Effector memory CD4-positive, alpha-beta T cell (primary cell): ENCODE results near the gene NPAS2.

Experiments used
- DNase-seq, 3 donors: peaks; one replicate each; pipeline ENCODE4 v3.0.0-alpha.2; 2020
- H3K27ac ChIP-seq: 2 replicates; pipeline ENCODE4 v1.7.0; 2013; ENCODE audit warnings: mild to moderate bottlenecking, low read length, moderate library complexity; ENCODE audit not compliant: insufficient read depth, poor library complexity, severe bottlenecking
- H3K27me3 ChIP-seq: replicated peaks from 2 replicates; pipeline ENCODE4 v1.7.0; 2013; ENCODE audit warnings: mild to moderate bottlenecking, low read length; ENCODE audit not compliant: insufficient read depth, control insufficient read depth, poor library complexity, severe bottlenecking
- H3K36me3 ChIP-seq: 2 replicates; pipeline ENCODE4 v1.7.0; 2013; ENCODE audit warnings: mild to moderate bottlenecking, low read length, moderate library complexity; ENCODE audit not compliant: control insufficient read depth, insufficient read depth
- H3K4me1 ChIP-seq: 2 replicates; pipeline ENCODE4 v1.7.0; 2013; ENCODE audit warnings: low read length, mild to moderate bottlenecking; ENCODE audit not compliant: control insufficient read depth, insufficient read depth, poor library complexity, severe bottlenecking
- H3K4me3 ChIP-seq: 2 replicates; pipeline ENCODE4 v1.7.0; 2013; ENCODE audit warnings: low read length, low read depth, mild to moderate bottlenecking; ENCODE audit not compliant: insufficient read depth, poor library complexity, severe bottlenecking
- H3K9me3 ChIP-seq: 2 replicates; pipeline ENCODE4 v1.7.0; 2013; ENCODE audit warnings: mild to moderate bottlenecking, low read length, moderate library complexity; ENCODE audit not compliant: control insufficient read depth

The NPAS2 gene

DNA sequence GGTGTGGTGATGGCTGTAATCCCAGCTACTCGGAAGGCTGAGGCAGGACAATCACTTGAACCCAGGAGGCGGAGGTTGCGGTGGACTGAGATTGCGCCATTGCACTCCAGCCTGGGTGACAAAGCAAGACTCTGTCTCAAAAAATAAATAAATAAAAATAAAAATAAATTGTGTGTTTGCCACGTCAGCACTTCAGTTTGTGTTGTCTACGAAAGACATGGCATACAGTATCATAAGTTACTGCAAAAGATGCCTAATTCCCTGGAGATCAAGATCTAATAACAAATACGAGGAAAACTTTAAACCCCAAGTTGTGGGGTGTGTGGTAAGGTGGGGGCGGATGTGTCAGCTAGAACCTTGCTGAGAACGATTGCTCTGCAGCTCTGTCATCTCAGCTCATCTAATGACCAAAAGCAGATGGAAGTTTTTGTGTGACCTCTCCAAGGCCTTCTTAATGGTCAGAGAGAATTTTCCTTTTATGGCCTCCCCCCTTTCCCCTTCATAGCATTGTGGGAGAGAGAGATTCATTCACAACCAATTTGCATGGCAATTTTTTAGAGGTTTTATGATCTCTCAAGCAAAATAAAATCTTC, 11.3 kb downstream of the NPAS2 start:
- no peak overlapping the region for H3K4me3 ChIP-seq
- no peak for DNase-seq
- no peaks in the 10 kb centered on the region for H3K4me1 ChIP-seq
- H3K9me3 ChIP-seq = no peaks in the 10 kb centered on the region
- no peak overlapping the region for H3K27ac ChIP-seq
- H3K36me3 ChIP-seq = no peaks in the 10 kb centered on the region
- H3K27me3 ChIP-seq = no peaks in the 10 kb centered on the region

DNA sequence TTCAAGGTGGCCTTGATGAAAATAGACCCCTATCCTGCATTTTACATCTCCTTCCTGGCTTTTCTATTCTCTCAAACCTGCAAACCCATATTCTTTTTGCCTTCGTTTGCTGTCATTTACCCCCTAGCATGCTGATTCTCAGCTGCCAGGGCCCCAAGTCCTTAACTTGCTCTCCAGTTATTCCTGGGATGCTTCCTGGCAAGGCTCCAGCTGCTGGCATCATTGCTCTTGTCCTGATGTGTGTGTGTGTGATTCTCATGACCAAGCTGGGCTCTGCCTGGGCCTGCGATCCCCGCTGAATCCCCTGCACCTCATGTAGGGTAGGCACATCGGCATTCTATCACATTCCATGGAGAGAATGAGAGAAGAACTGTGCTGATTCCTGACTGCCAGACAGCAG, 11.9 kb downstream of the NPAS2 start:
- Histone ChIP-seq H3K4me1 (no peaks in the 10 kb centered on the region), H3K36me3 (no peaks in the 10 kb centered on the region), H3K27ac (no peak overlapping the region), H3K27me3 (no peaks in the 10 kb centered on the region), H3K9me3 (no peaks in the 10 kb centered on the region), H3K4me3 (no peak overlapping the region)
- DNase-seq = no peak

DNA sequence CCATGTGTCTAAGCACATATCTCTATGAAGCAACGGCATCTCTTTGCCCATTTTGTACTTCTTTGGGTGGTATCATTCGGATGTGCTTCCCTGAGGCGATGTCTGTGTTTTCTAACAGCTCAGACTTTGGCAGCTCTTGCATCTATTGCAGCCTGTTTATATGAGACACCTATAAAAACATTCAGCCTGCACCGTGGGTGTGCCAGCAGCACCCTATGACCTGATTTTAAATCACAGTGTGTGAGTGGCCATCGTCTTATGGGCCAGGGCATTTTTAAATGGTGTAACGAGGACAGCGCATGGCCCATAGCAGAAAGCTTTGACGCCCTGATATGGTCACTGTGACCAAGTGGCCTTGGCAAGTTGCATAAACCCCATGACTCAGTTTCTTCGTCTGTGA, 12.9 kb downstream of the NPAS2 start:
- no peaks in the 10 kb centered on the region for H3K36me3 ChIP-seq
- no peak overlapping the region for H3K4me3 ChIP-seq
- DNase-seq = no peak
- no peaks in the 10 kb centered on the region for H3K27me3 ChIP-seq
- no peak overlapping the region for H3K27ac ChIP-seq
- no peaks in the 10 kb centered on the region for H3K4me1 ChIP-seq
- no peaks in the 10 kb centered on the region for H3K9me3 ChIP-seq

DNA sequence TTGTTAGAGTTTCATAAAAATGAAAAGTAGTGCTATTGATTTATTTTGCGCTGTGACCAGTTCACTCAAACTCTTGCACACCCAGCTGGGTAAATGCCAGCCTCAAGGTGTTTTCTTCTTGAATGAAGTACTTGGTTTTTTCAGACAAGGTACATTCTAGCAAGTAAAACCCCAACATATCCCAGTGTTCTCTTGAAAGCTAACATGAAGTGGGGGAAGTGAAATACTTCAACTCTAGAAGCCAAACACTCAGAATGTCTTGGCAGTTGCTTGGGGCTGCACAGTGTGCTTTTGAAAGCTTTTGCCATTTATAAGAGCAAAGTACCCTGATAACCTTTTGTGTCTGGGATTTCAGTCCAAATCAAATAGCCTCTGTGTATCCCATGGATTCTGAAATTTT, 13.4 kb downstream of the NPAS2 start:
- Histone ChIP-seq H3K9me3 (no peaks in the 10 kb centered on the region), H3K4me3 (no peak overlapping the region)

DNA sequence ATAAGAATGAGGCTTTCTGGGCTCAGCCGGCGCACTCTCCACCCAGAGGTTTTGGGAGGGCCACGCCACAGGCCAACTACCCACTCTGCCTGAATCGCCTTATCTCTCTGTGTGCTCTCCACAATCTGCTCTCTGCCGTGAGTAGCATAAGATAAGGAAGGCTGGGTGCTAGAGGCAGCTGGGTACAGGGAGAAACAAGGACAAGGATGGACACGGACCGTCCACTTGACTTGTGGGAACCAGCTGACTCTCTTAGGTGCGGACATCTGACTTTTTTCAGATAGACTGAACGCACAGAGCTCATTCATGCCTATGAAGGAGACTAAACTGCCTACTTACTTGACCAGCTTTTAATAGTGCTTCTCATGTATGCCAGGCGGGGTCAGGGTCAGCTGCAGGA, 14.3 kb downstream of the NPAS2 start:
- Histone ChIP-seq H3K9me3 (no peaks in the 10 kb centered on the region), H3K27me3 (no peaks in the 10 kb centered on the region), H3K4me3 (no peak overlapping the region), H3K27ac (no peak overlapping the region), H3K4me1 (no peaks in the 10 kb centered on the region), H3K36me3 (no peaks in the 10 kb centered on the region)
- DNase-seq = no peak

More for the DNA sequence above, 13.4 kb downstream of the NPAS2 start:
- DNase-seq = no peak
- H3K27me3 ChIP-seq = no peaks in the 10 kb centered on the region
- no peaks in the 10 kb centered on the region for H3K4me1 ChIP-seq
- no peak overlapping the region for H3K27ac ChIP-seq
- no peaks in the 10 kb centered on the region for H3K36me3 ChIP-seq

DNA sequence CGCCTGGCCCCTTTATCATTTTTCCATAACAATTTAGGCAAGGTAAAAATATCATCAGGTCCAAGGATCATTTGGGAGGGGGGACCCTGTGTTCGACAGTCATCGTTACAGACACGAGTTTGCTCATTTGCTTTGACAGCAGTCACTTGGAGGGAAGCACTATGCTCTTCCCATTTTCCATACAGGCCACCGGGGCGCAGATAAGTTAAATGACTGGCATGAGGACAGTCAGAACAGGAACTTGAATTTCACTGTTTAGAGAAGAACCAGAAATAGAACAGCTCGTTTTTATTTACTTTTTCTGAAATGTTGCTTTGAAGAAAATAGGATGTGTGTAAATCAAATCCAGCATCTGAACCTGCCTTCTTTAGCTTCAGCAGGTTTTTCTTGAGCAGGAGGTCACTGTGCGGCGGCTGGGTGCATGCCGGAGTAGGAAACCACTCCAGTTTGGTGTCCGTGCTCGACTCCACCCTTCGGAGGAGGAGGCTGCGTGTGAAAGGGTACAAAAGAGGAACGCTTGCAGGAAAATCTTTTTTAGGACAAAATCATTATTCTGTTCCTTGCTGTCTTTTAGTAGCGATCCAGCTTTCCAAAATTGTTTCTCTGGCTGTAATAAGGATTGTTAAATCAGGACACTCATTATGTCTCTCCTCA, 15.2 kb downstream of the NPAS2 start:
- Histone ChIP-seq H3K36me3 (no peaks in the 10 kb centered on the region), H3K27me3 (no peaks in the 10 kb centered on the region), H3K4me3 (no peak overlapping the region), H3K4me1 (no peaks in the 10 kb centered on the region), H3K9me3 (no peaks in the 10 kb centered on the region), H3K27ac (no peak overlapping the region)
- DNase-seq = no peak

DNA sequence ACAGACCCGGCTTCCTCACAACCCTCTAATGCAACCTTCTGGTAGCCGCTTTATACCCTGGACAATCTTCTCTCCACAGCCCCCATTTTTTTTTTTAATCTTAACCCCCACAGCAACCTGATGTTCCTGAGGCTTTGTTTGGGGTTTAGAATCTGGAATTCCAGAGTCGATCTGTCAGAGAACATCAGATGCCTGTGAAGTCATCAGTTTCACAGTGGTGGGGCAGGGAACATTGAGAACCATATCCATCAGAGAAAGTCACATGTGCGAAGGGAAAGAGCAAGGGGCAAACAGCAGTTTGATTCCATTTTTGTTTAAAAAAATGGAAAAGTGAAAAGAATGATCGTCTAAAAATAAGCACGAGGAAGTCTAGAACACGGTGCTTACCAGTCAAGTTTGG, 20.6 kb downstream of the NPAS2 start:
- no peak for DNase-seq
- no peaks in the 10 kb centered on the region for H3K36me3 ChIP-seq
- no peak overlapping the region for H3K27ac ChIP-seq
- H3K9me3 ChIP-seq = no peaks in the 10 kb centered on the region
- no peak overlapping the region for H3K4me3 ChIP-seq
- no peaks in the 10 kb centered on the region for H3K27me3 ChIP-seq
- H3K4me1 ChIP-seq = no peaks in the 10 kb centered on the region

DNA sequence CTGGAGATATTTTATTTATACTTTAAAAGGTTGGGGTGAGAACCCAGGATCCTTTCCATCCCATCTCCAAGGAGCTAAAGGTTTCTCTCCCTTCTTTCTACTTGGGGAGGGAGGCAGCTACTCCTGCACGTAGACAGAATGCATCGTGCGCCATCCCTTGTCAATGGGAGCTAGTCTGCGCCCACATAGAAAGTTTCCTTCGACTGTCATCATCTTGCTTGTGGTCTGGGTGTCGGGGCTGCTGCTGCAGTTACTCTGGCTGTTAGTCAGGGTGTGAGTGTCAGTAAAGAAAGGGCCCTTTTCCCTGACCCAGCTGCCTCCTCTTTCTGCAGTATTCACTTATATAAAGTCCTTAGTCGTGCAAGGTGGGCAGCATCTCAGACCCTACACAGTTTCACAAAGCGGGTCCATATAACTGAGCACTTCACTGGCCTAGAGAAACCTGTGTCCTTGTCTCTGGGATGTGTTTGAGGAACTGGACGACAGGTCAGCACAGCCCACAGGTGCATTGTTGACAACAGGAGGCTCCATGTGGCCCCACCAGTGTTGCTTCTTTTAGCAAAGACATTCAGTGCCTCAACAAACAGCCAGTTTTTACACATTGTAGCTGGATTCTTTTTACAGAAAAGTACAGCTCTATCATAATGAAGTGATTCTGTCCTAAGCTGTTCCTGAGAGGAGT, 22.4 kb downstream of the NPAS2 start:
- Histone ChIP-seq H3K27ac (no peak overlapping the region), H3K9me3 (no peaks in the 10 kb centered on the region)

DNA sequence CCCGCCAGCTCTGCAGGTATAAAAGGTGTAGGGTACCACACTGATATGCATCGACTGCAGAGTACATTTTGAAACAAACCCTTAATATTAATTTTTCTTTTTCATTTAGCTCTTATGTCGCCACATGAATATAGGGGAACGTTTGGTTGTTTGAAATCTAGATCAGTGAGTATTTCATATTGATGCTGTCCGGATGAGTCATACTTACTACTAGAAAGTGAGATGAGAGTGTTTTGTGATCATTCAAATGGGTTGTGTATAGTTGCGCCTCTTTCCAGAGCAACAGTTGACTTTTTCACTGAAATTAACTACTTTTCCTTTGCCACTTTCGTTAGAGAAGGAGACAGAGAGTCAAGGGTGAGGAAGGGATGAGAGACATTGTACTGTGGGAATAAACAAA, 24.6 kb downstream of the NPAS2 start:
- Histone ChIP-seq H3K27me3 (no peaks in the 10 kb centered on the region), H3K4me1 (no peaks in the 10 kb centered on the region), H3K4me3 (no peak overlapping the region), H3K27ac (no peak overlapping the region), H3K36me3 (no peaks in the 10 kb centered on the region), H3K9me3 (no peaks in the 10 kb centered on the region)
- no peak for DNase-seq

More for the DNA sequence above, 22.4 kb downstream of the NPAS2 start:
- H3K4me3 ChIP-seq = no peak overlapping the region
- no peaks in the 10 kb centered on the region for H3K36me3 ChIP-seq
- H3K27me3 ChIP-seq = no peaks in the 10 kb centered on the region
- DNase-seq = no peak
- H3K4me1 ChIP-seq = no peaks in the 10 kb centered on the region
